Measurements from ENCODE around the gene MYOZ3.

DNA sequence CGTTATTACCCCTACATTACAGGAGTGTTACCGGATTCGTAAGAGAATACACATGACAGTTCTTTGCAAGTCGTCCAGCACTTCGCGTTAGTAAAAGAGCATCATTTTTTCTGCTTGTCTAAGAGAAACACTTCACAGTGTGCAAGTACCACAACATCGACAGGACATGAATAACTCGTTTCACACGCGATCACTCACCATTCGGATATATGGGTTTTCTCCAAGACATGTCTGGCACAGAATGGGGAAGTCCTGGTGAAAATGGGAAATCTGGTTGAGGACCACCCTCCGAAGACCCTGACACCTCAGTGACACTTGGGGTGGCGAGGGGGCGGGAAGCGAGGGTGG is 39.2 kb downstream of the MYOZ3 start:
- TF ChIP-seq POLR2A (IDR thresholded peaks at IDR 0.05), result no peak
- no peak for TF ChIP-seq CTCF (IDR thresholded peaks at IDR 0.05)

Measured in lower leg skin (tissue), 3 donors.